Thymus (tissue), 11 donors: ENCODE data around the gene LBR. TPM values are rescaled to one million over a fixed set of nuclear protein-coding genes. Genes with fewer than 3 reads are reported as not detected.

ENCODE experiments used
- DNase-seq, 9 donors: peaks; one replicate each; pipeline ENCODE4 v3.0.0-alpha.2; 2013; ENCODE audit warnings: low spot score in 9 of 9, low read depth in 6 of 9, missing footprints in 1 of 9
- H3K27ac ChIP-seq, 2 donors: one replicate each; pipeline ENCODE4 v1.5.1; 2013; ENCODE audit warnings: control low read depth in 1 of 2, low read depth in 1 of 2, low read length in 1 of 2, mild to moderate bottlenecking in 1 of 2, moderate library complexity in 1 of 2
- H3K27me3 ChIP-seq, 2 donors: one replicate each; pipeline ENCODE4 v1.5.1; 2013; ENCODE audit warnings: low read length in 1 of 2; ENCODE audit not compliant: control insufficient read depth in 2 of 2, insufficient read depth in 1 of 2
- H3K36me3 ChIP-seq, 2 donors: one replicate each; pipeline ENCODE4 v1.5.1; 2013; ENCODE audit warnings: low read length in 1 of 2, mild to moderate bottlenecking in 1 of 2, moderate library complexity in 1 of 2; ENCODE audit not compliant: control insufficient read depth in 2 of 2, insufficient read depth in 2 of 2
- H3K4me1 ChIP-seq, 2 donors: one replicate each; pipeline ENCODE4 v1.5.1; 2013; ENCODE audit warnings: low read length in 2 of 2; ENCODE audit not compliant: control insufficient read depth in 2 of 2, insufficient read depth in 2 of 2
- H3K4me3 ChIP-seq, 2 donors: one replicate each; pipeline ENCODE4 v1.5.1; 2013; ENCODE audit warnings: low read length in 2 of 2, control low read depth in 1 of 2, mild to moderate bottlenecking in 1 of 2
- H3K9me3 ChIP-seq, 2 donors: one replicate each; pipeline ENCODE4 v1.5.1; 2013; ENCODE audit warnings: low read length in 1 of 2, mild to moderate bottlenecking in 1 of 2; ENCODE audit not compliant: control insufficient read depth in 2 of 2, insufficient read depth in 1 of 2
- WGBS: extraction: QIAGEN DNeasy Blood & Tissue Kit; methylation state at CpG from one replicate; pipeline ENCODE4 v1.1.7; 2013; 5-methylcytosine and 5-hydroxymethylcytosine counted together
- polyA plus RNA-seq: library from polyadenylated mRNA; stranded (reverse); fragments of 200-250 nt; gene quantifications from one replicate; pipeline ENCODE4 v1.2.3, GENCODE V29; 2013
- total RNA-seq: library from RNA; stranded (reverse); fragments of 120-200 nt; gene quantifications from one replicate; pipeline ENCODE4 v1.2.4, GENCODE V29; 2013
- donor health status: healthy.

LBR gene
- total and polyA plus RNA-seq, 2 donors: 71.1 to 115 TPM

GRCh38 chr1:225422031-225422605 lies 5.7 kb downstream of the LBR start:
- H3K9me3 ChIP-seq: peaks cover 0 to 3% of the 10 kb centered on the region in 2 donors
- no peak overlapping the region for H3K27ac ChIP-seq
- no peak for DNase-seq
- H3K4me3 ChIP-seq: no peak overlapping the region
- 77% methylated on average over 14 of the region's 14 CpGs for WGBS
- peaks cover 14 to 29% of the 10 kb centered on the region in 2 donors for H3K4me1 ChIP-seq
- no peaks in the 10 kb centered on the region for H3K27me3 ChIP-seq
- H3K36me3 ChIP-seq: peaks cover 30 to 69% of the 10 kb centered on the region in 2 donors

GRCh38 chr1:225418598-225418997 lies 9.2 kb downstream of the LBR start:
- DNase-seq: no peak
- Histone ChIP-seq H3K4me3 (no peak overlapping the region), H3K27ac (no peak overlapping the region), H3K36me3 (peaks cover 46 to 88% of the 10 kb centered on the region in 2 donors), H3K27me3 (no peaks in the 10 kb centered on the region), H3K4me1 (peaks cover 0 to 3% of the 10 kb centered on the region in 2 donors), H3K9me3 (no peaks in the 10 kb centered on the region)
- 97% methylated on average over 4 of the region's 4 CpGs for WGBS

GRCh38 chr1:225418059-225418458 lies 9.8 kb downstream of the LBR start:
- H3K4me3 ChIP-seq: no peak overlapping the region
- no peaks in the 10 kb centered on the region for H3K4me1 ChIP-seq
- no peaks in the 10 kb centered on the region for H3K9me3 ChIP-seq
- no peak for DNase-seq
- H3K27me3 ChIP-seq: no peaks in the 10 kb centered on the region
- peaks cover 44 to 87% of the 10 kb centered on the region in 2 donors for H3K36me3 ChIP-seq
- no peak overlapping the region for H3K27ac ChIP-seq
- WGBS: 96% methylated on average over 2 of the region's 2 CpGs

- no peaks in the 10 kb centered on the region for H3K4me1 ChIP-seq
These were observed 11.7 kb downstream of the LBR start for GRCh38 chr1:225415967-225416745.

GRCh38 chr1:225415307-225415706 lies 12.5 kb downstream of the LBR start:
- no peaks in the 10 kb centered on the region for H3K4me1 ChIP-seq
- 97% methylated on average over 4 of the region's 4 CpGs for WGBS
- H3K27ac ChIP-seq: no peak overlapping the region
- no peak for DNase-seq
- peaks cover 55 to 94% of the 10 kb centered on the region in 2 donors for H3K36me3 ChIP-seq
- no peaks in the 10 kb centered on the region for H3K9me3 ChIP-seq
- H3K27me3 ChIP-seq: no peaks in the 10 kb centered on the region
- H3K4me3 ChIP-seq: no peak overlapping the region

More at GRCh38 chr1:225415967-225416745, 11.7 kb downstream of the LBR start:
- DNase-seq: no peak
- Histone ChIP-seq H3K27me3 (no peaks in the 10 kb centered on the region), H3K9me3 (no peaks in the 10 kb centered on the region), H3K36me3 (peaks cover 50 to 94% of the 10 kb centered on the region in 2 donors), H3K4me3 (no peak overlapping the region), H3K27ac (no peak overlapping the region)
- 95% methylated on average over 11 of the region's 11 CpGs for WGBS

- DNase-seq: no peak
- Histone ChIP-seq H3K4me3 (no peak overlapping the region), H3K9me3 (no peaks in the 10 kb centered on the region), H3K27me3 (no peaks in the 10 kb centered on the region), H3K27ac (no peak overlapping the region), H3K4me1 (no peaks in the 10 kb centered on the region), H3K36me3 (peaks cover 60 to 95% of the 10 kb centered on the region in 2 donors)
- WGBS: 95% methylated on average over 5 of the region's 5 CpGs
These were observed 14.0 kb downstream of the LBR start for GRCh38 chr1:225413708-225414375.

GRCh38 chr1:225412803-225413351 lies 15.0 kb downstream of the LBR start:
- H3K4me1 ChIP-seq: no peaks in the 10 kb centered on the region
- no peak overlapping the region for H3K27ac ChIP-seq
- no peaks in the 10 kb centered on the region for H3K27me3 ChIP-seq
- no peak for DNase-seq
- peaks cover 50 to 95% of the 10 kb centered on the region in 2 donors for H3K36me3 ChIP-seq
- 97% methylated on average over 10 of the region's 10 CpGs for WGBS
- H3K9me3 ChIP-seq: no peaks in the 10 kb centered on the region
- H3K4me3 ChIP-seq: no peak overlapping the region

GRCh38 chr1:225412321-225412720 lies 15.5 kb downstream of the LBR start:
- WGBS: 96% methylated on average over 10 of the region's 10 CpGs
- H3K4me3 ChIP-seq: no peak overlapping the region
- H3K9me3 ChIP-seq: no peaks in the 10 kb centered on the region
- H3K27ac ChIP-seq: no peak overlapping the region
- no peak for DNase-seq
- H3K36me3 ChIP-seq: peaks cover 48 to 93% of the 10 kb centered on the region in 2 donors
- no peaks in the 10 kb centered on the region for H3K27me3 ChIP-seq
- no peaks in the 10 kb centered on the region for H3K4me1 ChIP-seq

- no peak overlapping the region for H3K4me3 ChIP-seq
- H3K27ac ChIP-seq: no peak overlapping the region
- H3K36me3 ChIP-seq: peaks cover 58 to 95% of the 10 kb centered on the region in 2 donors
- H3K27me3 ChIP-seq: no peaks in the 10 kb centered on the region
- H3K4me1 ChIP-seq: no peaks in the 10 kb centered on the region
- no peak for DNase-seq
- 96% methylated on average over 6 of the region's 6 CpGs for WGBS
- no peaks in the 10 kb centered on the region for H3K9me3 ChIP-seq
These were observed 17.8 kb downstream of the LBR start for GRCh38 chr1:225410036-225410435.
